Stomach (tissue), 9 donors: ENCODE data around the gene PLXDC1. TPM values are rescaled to one million over a fixed set of nuclear protein-coding genes. Genes with fewer than 3 reads are reported as not detected.

Experiments
- DNase-seq, 2 donors: peaks; one replicate each; pipeline versions ENCODE4 v3.0.0 to v3.0.0-alpha.2; 2013 to 2019
- H3K27ac ChIP-seq, 5 donors: fragments of 200-600 bp in 4 of 5; sonication (generic) in 4 of 5; one replicate each; pipeline ENCODE4 v1.5.1; 2013 to 2019; ENCODE audit warnings: mild to moderate bottlenecking in 1 of 5, moderate library complexity in 1 of 5
- H3K27me3 ChIP-seq, 3 donors: fragments of 200-600 bp; sonication (generic); one replicate each; pipeline ENCODE4 v1.5.1; 2017 to 2019; ENCODE audit warnings: mixed run types in 1 of 3
- H3K36me3 ChIP-seq, 4 donors: fragments of 200-600 bp; sonication (generic); 1 replicate in 3 of 4; 2 replicates in 1 of 4; pipeline ENCODE4 v1.5.1; 2016 to 2019
- H3K4me1 ChIP-seq, 4 donors: fragments of 200-600 bp; sonication (generic); one replicate each; pipeline ENCODE4 v1.5.1; 2016 to 2019
- H3K4me3 ChIP-seq, 4 donors: fragments of 200-600 bp; sonication (generic) in 3 of 4; one replicate each; pipeline ENCODE4 v1.5.1; 2016 to 2019; ENCODE audit warnings: mild to moderate bottlenecking in 1 of 4
- H3K9me3 ChIP-seq, 4 donors: fragments of 200-600 bp; sonication (generic); one replicate each; pipeline ENCODE4 v1.5.1; 2016 to 2019
- EP300 ChIP-seq: sonication (generic); formaldehyde crosslinking; IDR thresholded peaks from one replicate; pipeline ENCODE4 v1.6.1; 2017; ENCODE audit warnings: antibody characterized with exemption
- POLR2A ChIP-seq, 4 donors: fragments of 450-650 bp; IDR thresholded peaks; one replicate each; pipeline ENCODE4 v1.6.1; 2016; ENCODE audit warnings: antibody characterized with exemption in 4 of 4, control low read depth in 2 of 4, mild to moderate bottlenecking in 1 of 4, moderate library complexity in 1 of 4
- POLR2AphosphoS5 ChIP-seq, 3 donors: sonication (generic); formaldehyde crosslinking; IDR thresholded peaks; one replicate each; pipeline ENCODE4 v1.6.1; 2016; ENCODE audit warnings: antibody characterized with exemption in 3 of 3
- WGBS, 5 donors: extraction: QIAGEN DNeasy Blood & Tissue Kit in 3 of 5; methylation state at CpG; one replicate each; pipeline versions ENCODE4 v1.1.5 to v1.1.7; 2013 to 2018; 5-methylcytosine and 5-hydroxymethylcytosine counted together
- intact Hi-C: fragments of 100-400 bp; cut with DNase I; formaldehyde crosslinking; loops from one replicate; pipeline ENCODE4 v1.15.1; 2023; ENCODE audit warnings: low total_unique reads
- polyA plus RNA-seq, 3 donors: library from polyadenylated mRNA; stranded (reverse); fragments of 200-250 nt; gene quantifications; one replicate each; pipeline ENCODE4 v1.2.3, GENCODE V29; 2013
- total RNA-seq, 5 donors: library from RNA; depleted of rRNA; stranded (reverse); fragments of >200 nt; gene quantifications; one replicate each; pipeline versions ENCODE4 v1.1.0 to v1.2.3, GENCODE V29; 2014 to 2016
- TF ChIP-seq, protein P1 (sequence below), 7 experiments: fragments of 450-650 bp in 4 of 7; fragments of 200-600 bp in 3 of 7; sonication (generic) in 3 of 7; IDR thresholded peaks; one replicate each; pipeline ENCODE4 v1.5.1; 2016 to 2019; ENCODE audit warnings: antibody characterized with exemption in 7 of 7, control low read depth in 2 of 7, mild to moderate bottlenecking in 1 of 7
- donor health status: healthy with polysubstance abuse.
- donor health status: Bipolar disorder and iron deficiency.
- donor health status: healthy.

The PLXDC1 gene
- total and polyA plus RNA-seq, 8 donors = 0.58 to 77.2 (median 4.4) TPM

DNA sequence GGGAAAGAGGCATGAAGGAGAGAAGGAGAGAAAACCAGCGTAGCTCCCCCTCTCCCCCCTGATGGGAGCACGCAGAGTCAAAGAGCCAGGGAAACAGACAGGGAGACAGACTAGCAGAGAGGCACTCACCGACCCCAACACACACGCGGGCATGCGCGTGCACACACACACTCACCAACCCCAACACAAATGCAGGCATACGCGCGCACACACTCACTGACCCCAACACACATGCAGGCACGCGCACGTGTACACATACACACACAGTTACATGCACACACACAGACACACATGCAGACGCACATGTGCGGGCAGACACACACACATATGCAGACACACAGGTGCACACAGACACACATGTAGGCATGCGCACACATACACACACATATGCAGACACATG lies 41.5 kb upstream of the PLXDC1 start:
- H3K4me1 ChIP-seq = peaks cover 20 to 42% (median 35%) of the 10 kb centered on the region in 4 donors
- WGBS, 5 donors = 94 to 98% (median 97%) methylated on average over 14 to 16 of the region's 16 CpGs
- intact Hi-C loops = no loop called here
- no peak overlapping the region for H3K4me3 ChIP-seq
- TF ChIP-seq POLR2AphosphoS5 (IDR thresholded peaks at IDR 0.05) (no peak), POLR2A (IDR thresholded peaks at IDR 0.05) (no peak), EP300 (no peak)
- TF ChIP-seq, protein P1, sequence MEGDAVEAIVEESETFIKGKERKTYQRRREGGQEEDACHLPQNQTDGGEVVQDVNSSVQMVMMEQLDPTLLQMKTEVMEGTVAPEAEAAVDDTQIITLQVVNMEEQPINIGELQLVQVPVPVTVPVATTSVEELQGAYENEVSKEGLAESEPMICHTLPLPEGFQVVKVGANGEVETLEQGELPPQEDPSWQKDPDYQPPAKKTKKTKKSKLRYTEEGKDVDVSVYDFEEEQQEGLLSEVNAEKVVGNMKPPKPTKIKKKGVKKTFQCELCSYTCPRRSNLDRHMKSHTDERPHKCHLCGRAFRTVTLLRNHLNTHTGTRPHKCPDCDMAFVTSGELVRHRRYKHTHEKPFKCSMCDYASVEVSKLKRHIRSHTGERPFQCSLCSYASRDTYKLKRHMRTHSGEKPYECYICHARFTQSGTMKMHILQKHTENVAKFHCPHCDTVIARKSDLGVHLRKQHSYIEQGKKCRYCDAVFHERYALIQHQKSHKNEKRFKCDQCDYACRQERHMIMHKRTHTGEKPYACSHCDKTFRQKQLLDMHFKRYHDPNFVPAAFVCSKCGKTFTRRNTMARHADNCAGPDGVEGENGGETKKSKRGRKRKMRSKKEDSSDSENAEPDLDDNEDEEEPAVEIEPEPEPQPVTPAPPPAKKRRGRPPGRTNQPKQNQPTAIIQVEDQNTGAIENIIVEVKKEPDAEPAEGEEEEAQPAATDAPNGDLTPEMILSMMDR (IDR thresholded peaks at IDR 0.05) = no peak
- no peak overlapping the region for H3K27ac ChIP-seq
- no peak for DNase-seq
- no peaks in the 10 kb centered on the region for H3K9me3 ChIP-seq
- H3K27me3 ChIP-seq = no peaks in the 10 kb centered on the region
- peaks cover 0 to 62% (median 58%) of the 10 kb centered on the region in 4 donors for H3K36me3 ChIP-seq

DNA sequence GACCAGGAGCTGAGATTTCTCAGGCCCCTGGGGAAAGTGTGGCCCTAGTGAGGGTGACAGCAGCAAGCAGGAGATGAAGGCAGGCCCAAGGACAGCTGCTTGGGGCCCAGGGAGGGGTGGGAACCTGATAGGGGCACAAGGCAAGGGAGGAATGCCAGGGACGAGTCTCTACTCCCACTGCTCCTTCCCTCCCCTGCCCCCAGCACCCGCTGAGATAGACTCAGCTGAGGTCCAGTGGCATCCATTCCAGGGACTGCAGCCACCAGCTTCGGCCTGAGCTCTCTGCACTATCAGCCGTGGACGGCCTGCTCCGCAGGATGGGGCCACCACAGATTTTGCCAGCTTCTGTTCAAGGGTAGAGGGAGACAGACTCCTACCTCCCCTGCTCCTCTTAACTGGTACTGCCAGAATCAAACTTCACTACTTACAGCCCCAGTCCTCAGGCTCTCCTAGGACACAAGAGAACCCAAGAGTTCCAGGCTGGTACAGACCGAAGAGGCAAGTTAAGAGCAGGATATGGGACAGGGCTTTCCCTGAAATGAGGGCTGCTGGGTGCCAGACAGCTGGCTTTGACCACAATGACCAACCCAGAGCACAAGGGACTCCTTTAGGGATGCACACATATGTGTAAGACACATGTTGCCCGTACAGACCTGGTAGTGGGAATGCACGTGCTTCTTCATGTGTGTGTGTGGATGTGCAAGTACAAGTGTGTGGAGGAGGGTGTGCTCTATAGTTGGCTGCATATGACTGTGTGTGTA lies 40.5 kb upstream of the PLXDC1 start:
- WGBS, 5 donors = 82 to 95% (median 94%) methylated on average over 8 to 9 of the region's 9 CpGs
- H3K36me3 ChIP-seq = peaks cover 0 to 72% (median 68%) of the 10 kb centered on the region in 4 donors
- H3K27me3 ChIP-seq = no peaks in the 10 kb centered on the region
- H3K4me1 ChIP-seq = peaks cover 15 to 32% (median 26%) of the 10 kb centered on the region in 4 donors
- no peak overlapping the region for H3K4me3 ChIP-seq
- intact Hi-C loops = no loop called here
- no peak overlapping the region for H3K27ac ChIP-seq
- H3K9me3 ChIP-seq = no peaks in the 10 kb centered on the region
- no peak for DNase-seq
- TF ChIP-seq EP300 = no peak
- TF ChIP-seq, protein P1 (IDR thresholded peaks at IDR 0.05) = no peak
- TF ChIP-seq POLR2AphosphoS5 (IDR thresholded peaks at IDR 0.05) = no peak
- no peak for TF ChIP-seq POLR2A (IDR thresholded peaks at IDR 0.05)

GRCh38 chr17:39187152-39187830 lies 35.9 kb upstream of the PLXDC1 start:
- no peak overlapping the region for H3K27ac ChIP-seq
- 82 to 94% (median 88%) methylated on average over 9 of the region's 9 CpGs for WGBS, 5 donors

DNA sequence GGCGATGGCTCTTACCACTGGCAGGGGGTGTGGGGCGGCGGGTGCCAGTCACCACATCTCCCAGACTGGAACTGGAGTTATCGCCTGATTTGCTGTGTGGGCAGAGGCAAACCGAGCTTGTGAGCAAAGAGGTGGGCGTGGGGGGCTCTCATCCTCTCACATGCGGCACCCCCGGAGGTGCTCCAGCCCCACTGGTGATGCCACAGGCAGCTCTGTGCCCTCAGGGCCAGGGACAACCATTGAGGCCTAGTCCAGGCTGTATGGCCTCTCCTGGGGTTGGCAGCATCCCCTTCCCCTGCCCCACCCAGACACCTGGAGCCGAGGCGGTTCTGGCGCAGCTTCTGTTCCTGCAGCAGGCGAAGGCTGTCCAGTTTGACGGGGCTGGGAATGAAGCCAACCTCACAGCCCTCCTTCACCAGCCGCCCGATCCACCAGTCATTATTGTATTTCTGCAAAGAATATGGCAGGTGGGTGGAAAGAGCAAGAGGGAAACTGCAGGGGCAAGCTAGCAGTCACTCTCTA lies 35.1 kb upstream of the PLXDC1 start:
- intact Hi-C loops = no loop called here
- H3K4me3 ChIP-seq = no peak overlapping the region
- no peak overlapping the region for H3K27ac ChIP-seq
- H3K9me3 ChIP-seq = no peaks in the 10 kb centered on the region
- H3K27me3 ChIP-seq = no peaks in the 10 kb centered on the region
- no peaks in the 10 kb centered on the region for H3K4me1 ChIP-seq
- WGBS, 5 donors = 85 to 91% (median 90%) methylated on average over 14 to 15 of the region's 15 CpGs
- TF ChIP-seq, protein P1 (IDR thresholded peaks at IDR 0.05) = no peak
- TF ChIP-seq EP300 = no peak
- no peak for TF ChIP-seq POLR2A (IDR thresholded peaks at IDR 0.05)
- no peak for TF ChIP-seq POLR2AphosphoS5 (IDR thresholded peaks at IDR 0.05)
- peaks cover 0 to 100% (median 99%) of the 10 kb centered on the region in 4 donors for H3K36me3 ChIP-seq
- DNase-seq = peak in 1 of 2 donors; percentile 7

More at GRCh38 chr17:39187152-39187830, 35.9 kb upstream of the PLXDC1 start:
- no peaks in the 10 kb centered on the region for H3K4me1 ChIP-seq
- no peaks in the 10 kb centered on the region for H3K27me3 ChIP-seq
- TF ChIP-seq POLR2AphosphoS5 (IDR thresholded peaks at IDR 0.05) (no peak), EP300 (no peak), POLR2A (IDR thresholded peaks at IDR 0.05) (no peak)
- TF ChIP-seq, protein P1 (IDR thresholded peaks at IDR 0.05) = no peak
- DNase-seq = peak in 1 of 2 donors; percentile 9
- no peak overlapping the region for H3K4me3 ChIP-seq
- intact Hi-C loops = no loop called here
- no peaks in the 10 kb centered on the region for H3K9me3 ChIP-seq
- peaks cover 0 to 100% (median 99%) of the 10 kb centered on the region in 4 donors for H3K36me3 ChIP-seq
